Ishikawa (cell line): ENCODE data around the gene PDCD4.
A peak's percentile ranks its signal among the peaks of the same experiment; 100 is the strongest.

Source experiments
- CEBPB ChIP-seq: IDR thresholded peaks from 2 replicates; pipeline ENCODE4 v1.6.1; 2012
- CREB1 ChIP-seq: IDR thresholded peaks from 2 replicates; pipeline ENCODE4 v1.6.1; 2012; ENCODE audit warnings: low read depth
- EGR1 ChIP-seq: IDR thresholded peaks from 2 replicates; pipeline ENCODE4 v1.6.1; 2012
- EP300 ChIP-seq: IDR thresholded peaks from 2 replicates; pipeline ENCODE4 v1.6.1; 2012; ENCODE audit warnings: borderline replicate concordance
- FOXM1 ChIP-seq: IDR thresholded peaks from 2 replicates; pipeline ENCODE4 v1.6.1; 2012; ENCODE audit warnings: low read depth, borderline replicate concordance
- NFIC ChIP-seq: IDR thresholded peaks from 2 replicates; pipeline ENCODE4 v1.6.1; 2012
- RAD21 ChIP-seq: IDR thresholded peaks from 2 replicates; pipeline ENCODE4 v1.6.1; 2012; ENCODE audit warnings: low read depth
- REST ChIP-seq: IDR thresholded peaks from 2 replicates; pipeline ENCODE4 v1.6.1; 2012; ENCODE audit warnings: low read depth, mild to moderate bottlenecking
- TAF1 ChIP-seq: IDR thresholded peaks from 2 replicates; pipeline ENCODE4 v1.6.1; 2012; ENCODE audit warnings: low read depth, mild to moderate bottlenecking
- TCF12 ChIP-seq: IDR thresholded peaks from 2 replicates; pipeline ENCODE4 v1.6.1; 2012; ENCODE audit warnings: low read depth
- TEAD4 ChIP-seq: IDR thresholded peaks from 2 replicates; pipeline ENCODE4 v1.6.1; 2012
- YY1 ChIP-seq: IDR thresholded peaks from 2 replicates; pipeline ENCODE4 v1.6.1; 2012; ENCODE audit warnings: low read depth
- ZBTB7A ChIP-seq: IDR thresholded peaks from 2 replicates; pipeline ENCODE4 v1.6.1; 2012; ENCODE audit warnings: low read depth
- TF ChIP-seq, protein P1 (sequence below): IDR thresholded peaks from 2 replicates; pipeline ENCODE4 v1.6.1; 2012
- TF ChIP-seq, protein P2 (sequence below): IDR thresholded peaks from 2 replicates; pipeline ENCODE4 v1.6.1; 2012

The PDCD4 gene

GRCh38 chr10:110833234-110833940 lies 38.3 kb upstream of the PDCD4 start:
- TF ChIP-seq FOXM1, result no peak

- TF ChIP-seq FOXM1 (no peak), TCF12 (no peak), CEBPB (no peak), NFIC (no peak), TEAD4 (no peak)
Measured at GRCh38 chr10:110833941-110834628, 37.6 kb upstream of the PDCD4 start.

GRCh38 chr10:110834629-110835301 lies 37.0 kb upstream of the PDCD4 start:
- TF ChIP-seq, protein P1, sequence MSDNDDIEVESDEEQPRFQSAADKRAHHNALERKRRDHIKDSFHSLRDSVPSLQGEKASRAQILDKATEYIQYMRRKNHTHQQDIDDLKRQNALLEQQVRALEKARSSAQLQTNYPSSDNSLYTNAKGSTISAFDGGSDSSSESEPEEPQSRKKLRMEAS, result 0 out of 2 replicates have a peak, but pooled peaks have one; percentile 7
- no peak for TF ChIP-seq YY1
- no peak for TF ChIP-seq FOXM1
- TF ChIP-seq TCF12, result no peak
- TF ChIP-seq CREB1, result no peak
- TF ChIP-seq REST, result no peak
- no peak for TF ChIP-seq TEAD4
- no peak for TF ChIP-seq EP300

- TF ChIP-seq ZBTB7A (no peak), TCF12 (no peak), EP300 (no peak), REST (no peak), FOXM1 (no peak), YY1 (no peak), TAF1 (no peak), RAD21 (no peak), NFIC (no peak), CEBPB (no peak), CREB1 (no peak), EGR1 (no peak), TEAD4 (no peak)
- TF ChIP-seq, protein P1, result no peak
- TF ChIP-seq, protein P2, sequence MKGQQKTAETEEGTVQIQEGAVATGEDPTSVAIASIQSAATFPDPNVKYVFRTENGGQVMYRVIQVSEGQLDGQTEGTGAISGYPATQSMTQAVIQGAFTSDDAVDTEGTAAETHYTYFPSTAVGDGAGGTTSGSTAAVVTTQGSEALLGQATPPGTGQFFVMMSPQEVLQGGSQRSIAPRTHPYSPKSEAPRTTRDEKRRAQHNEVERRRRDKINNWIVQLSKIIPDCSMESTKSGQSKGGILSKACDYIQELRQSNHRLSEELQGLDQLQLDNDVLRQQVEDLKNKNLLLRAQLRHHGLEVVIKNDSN, result no peak
Measured at GRCh38 chr10:110835841-110836240, 35.9 kb upstream of the PDCD4 start.

DNA sequence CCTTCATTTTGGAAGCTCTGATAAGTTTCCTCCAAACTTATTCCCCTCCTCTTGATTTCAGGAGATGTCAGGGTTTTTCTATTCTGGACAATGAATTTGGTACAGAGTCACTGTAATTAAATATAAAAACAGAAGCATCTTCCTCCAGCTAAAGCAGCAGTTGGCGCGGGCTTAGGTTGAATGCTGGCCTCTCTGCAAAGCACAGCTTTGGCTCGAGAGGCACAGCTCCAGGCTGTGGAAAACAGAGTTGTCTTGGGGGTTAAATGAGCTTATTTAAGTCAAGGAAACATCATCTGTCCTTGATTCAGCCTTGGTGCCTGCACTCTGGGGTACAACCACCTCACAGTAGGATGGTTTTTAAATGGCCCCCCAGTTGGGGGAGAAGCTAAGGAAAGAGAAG lies 35.0 kb upstream of the PDCD4 start:
- no peak for TF ChIP-seq EGR1
- TF ChIP-seq CEBPB, result no peak
- no peak for TF ChIP-seq TEAD4
- TF ChIP-seq EP300, result no peak
- TF ChIP-seq TCF12, result no peak
- no peak for TF ChIP-seq REST
- TF ChIP-seq FOXM1, result no peak
- no peak for TF ChIP-seq RAD21
- TF ChIP-seq CREB1, result no peak
- TF ChIP-seq YY1, result no peak
- no peak for TF ChIP-seq TAF1
- no peak for TF ChIP-seq ZBTB7A
- TF ChIP-seq, protein P2, result no peak
- no peak for TF ChIP-seq NFIC
- TF ChIP-seq, protein P1, result no peak
